D721Med (cell line): ENCODE data around the gene SHH.
A peak's percentile ranks its signal among the peaks of the same experiment; 100 is the strongest.
"Not testable (repeated sequence)": the region's sequence is repeated elsewhere in the genome, so short reads cannot be mapped to it uniquely, and the experiment has no call there.

Experiments used
- DNase-seq: peaks from one replicate; pipeline ENCODE4 v3.0.0; 2011; ENCODE audit warnings: low spot score; ENCODE audit not compliant: insufficient read length
- FAIRE-seq: peaks from 2 replicates; lab custom pipeline; 2011; peaks lifted over from hg19 to GRCh38; lab: Jason Lieb, UNC
- TF ChIP-seq, protein P1 (sequence below): IDR thresholded peaks from 2 replicates; pipeline ENCODE4 v1.5.1; 2012; ENCODE audit warnings: mild to moderate bottlenecking, control low read depth; ENCODE audit not compliant: insufficient read depth; ENCODE audit errors: missing control alignments

SHH gene

DNA sequence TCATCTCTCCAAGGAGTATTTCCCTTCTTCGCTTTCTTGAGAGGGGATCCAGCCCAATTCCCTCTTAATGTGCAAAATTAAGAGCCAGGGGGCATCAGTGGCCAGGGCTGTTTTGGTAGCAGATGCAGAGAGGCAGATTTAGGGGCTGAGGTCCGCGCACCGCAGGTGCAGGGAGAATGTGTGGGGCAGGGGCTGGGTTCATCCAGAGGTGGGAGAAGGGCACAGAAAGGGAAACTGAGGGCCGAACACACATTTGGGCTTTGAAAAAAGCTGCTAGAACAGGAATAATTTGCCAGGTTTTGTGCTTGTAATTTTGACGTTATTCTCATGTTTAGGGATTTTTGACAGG, 6.5 kb upstream of the SHH start:
- TF ChIP-seq, protein P1, sequence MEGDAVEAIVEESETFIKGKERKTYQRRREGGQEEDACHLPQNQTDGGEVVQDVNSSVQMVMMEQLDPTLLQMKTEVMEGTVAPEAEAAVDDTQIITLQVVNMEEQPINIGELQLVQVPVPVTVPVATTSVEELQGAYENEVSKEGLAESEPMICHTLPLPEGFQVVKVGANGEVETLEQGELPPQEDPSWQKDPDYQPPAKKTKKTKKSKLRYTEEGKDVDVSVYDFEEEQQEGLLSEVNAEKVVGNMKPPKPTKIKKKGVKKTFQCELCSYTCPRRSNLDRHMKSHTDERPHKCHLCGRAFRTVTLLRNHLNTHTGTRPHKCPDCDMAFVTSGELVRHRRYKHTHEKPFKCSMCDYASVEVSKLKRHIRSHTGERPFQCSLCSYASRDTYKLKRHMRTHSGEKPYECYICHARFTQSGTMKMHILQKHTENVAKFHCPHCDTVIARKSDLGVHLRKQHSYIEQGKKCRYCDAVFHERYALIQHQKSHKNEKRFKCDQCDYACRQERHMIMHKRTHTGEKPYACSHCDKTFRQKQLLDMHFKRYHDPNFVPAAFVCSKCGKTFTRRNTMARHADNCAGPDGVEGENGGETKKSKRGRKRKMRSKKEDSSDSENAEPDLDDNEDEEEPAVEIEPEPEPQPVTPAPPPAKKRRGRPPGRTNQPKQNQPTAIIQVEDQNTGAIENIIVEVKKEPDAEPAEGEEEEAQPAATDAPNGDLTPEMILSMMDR: no peak
- DNase-seq: no peak
- no peak for FAIRE-seq

DNA sequence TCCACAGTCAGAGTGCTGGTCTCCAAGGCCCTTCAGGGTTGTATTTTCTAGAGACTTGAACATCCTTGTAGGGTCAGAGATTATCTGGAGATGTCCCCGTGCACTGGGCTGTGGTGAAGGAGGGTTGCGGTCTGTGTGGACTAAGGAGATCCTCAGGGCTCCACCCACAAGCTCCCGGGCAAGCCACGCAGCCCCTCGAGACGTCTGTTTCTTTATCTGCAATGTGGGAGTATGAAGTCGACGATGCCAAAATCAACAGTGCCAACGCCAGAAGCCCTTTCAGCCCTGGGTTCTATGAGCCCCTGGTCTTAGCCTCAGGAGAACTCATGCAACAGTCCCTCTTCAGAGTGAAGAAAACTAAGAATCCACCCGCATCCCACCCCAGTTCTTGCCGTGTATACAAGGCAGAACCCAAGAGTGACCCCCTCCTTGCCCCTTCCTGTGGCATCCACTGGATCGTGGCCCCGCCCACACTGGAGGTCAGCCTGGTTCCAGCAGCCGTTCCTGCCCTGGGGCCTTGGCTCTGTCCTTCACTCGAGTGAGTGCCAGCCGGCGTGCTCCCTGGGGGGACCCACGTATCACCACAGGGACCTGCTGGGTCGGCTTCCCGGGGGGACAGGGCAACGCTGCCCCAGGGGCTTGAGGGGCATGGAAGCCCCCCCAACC, 6.0 kb upstream of the SHH start:
- DNase-seq (no peak), FAIRE-seq (no peak)
- TF ChIP-seq, protein P1: no peak

DNA sequence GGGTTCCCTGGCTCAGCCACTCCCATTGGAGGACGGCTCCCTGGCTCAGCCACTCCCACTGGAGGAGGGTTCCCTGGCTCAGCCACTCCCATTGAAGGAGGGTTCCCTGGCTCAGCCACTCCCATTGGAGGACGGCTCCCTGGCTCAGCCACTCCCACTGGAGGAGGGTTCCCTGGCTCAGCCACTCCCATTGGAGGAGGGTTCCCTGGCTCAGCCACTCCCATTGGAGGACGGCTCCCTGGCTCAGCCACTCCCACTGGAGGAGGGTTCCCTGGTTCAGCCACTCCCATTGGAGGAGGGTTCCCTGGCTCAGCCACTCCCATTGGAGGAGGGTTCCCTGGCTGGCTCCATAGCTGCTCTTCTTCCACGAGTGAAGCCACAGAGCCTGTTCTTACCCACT, 5.3 kb upstream of the SHH start:
- FAIRE-seq, DNase-seq: not testable (repeated sequence)

DNA sequence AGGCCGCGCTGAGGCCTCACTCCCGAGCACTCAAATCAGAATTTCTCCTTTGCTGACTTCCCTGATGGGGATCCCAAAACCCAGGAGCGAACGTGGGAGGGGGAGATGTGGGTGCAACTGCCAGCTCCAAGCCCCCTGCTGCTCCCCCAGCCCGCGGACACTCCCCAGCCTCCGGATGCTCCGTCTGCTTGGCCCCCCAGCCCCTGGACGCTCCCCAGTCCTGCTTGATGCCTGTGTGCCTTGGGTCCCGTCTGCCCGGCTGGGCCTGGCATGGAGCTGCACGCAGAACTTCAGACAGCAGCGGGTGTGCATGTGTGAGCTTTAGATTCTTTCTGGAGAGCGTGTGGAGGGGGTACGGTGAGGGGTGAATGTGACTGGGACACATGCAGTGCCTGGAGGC, 4.7 kb upstream of the SHH start:
- no peak for FAIRE-seq
- TF ChIP-seq, protein P1: no peak
- DNase-seq: no peak

DNA sequence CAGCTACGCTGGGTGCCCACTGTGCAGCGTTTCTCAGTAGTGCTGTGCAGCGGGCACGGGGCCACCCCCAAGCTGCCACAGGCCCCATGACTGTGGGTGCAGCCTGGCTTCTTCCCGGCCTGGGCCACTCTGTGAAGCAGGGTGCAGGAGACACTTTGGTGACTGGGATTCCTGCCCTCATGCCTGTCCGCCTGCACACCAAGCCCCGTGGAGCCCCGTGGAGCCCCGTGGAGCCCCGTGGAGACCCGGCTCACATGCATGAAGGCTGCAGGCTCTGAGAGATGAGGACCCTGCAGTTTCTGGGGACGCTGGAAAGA, 3.9 kb upstream of the SHH start:
- TF ChIP-seq, protein P1: no peak
- DNase-seq (no peak), FAIRE-seq (no peak)

DNA sequence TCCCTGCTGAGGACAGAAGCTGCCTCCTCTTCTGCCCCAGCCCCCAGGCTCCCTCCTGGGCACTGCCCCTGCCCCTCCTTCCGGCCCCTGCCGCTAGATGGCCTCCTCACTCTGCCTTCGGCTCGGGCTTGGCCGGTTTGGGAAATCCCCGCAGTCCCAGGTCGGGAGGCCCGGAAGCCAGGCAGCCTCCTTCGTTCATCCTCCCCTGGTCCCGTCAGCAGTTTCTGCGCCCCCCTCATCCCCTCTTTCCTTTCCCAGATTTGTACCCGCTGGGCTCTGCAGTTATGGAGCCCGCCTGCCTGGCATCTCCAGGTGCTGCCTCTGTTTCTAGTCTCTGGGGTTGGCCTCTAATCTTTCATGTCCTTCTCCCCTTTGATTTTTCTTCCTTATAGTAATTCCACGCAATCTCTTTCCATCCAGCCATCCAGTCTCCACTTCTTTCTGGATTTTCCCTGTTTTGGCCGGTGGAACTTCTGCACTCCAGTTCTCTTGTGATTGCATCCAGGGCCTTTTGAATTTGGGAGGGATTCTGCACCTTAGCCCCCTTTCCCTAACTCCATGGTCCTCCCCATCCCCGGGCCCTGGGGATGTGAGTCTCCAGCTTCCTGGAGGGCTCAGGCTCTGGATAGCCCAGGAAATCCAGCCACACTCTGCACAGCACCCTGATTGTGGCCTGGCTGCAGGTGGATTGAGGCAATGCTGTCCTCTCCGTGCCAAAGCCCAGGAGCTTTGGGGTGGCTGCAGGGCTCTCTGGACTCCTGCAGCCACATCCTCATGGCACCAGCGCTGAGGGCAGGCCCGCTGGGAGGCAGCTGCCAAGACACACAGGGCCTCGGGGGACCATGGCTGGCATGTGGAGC, 3.3 kb upstream of the SHH start:
- FAIRE-seq: no peak
- DNase-seq: no peak
- TF ChIP-seq, protein P1: peak; percentile 65

DNA sequence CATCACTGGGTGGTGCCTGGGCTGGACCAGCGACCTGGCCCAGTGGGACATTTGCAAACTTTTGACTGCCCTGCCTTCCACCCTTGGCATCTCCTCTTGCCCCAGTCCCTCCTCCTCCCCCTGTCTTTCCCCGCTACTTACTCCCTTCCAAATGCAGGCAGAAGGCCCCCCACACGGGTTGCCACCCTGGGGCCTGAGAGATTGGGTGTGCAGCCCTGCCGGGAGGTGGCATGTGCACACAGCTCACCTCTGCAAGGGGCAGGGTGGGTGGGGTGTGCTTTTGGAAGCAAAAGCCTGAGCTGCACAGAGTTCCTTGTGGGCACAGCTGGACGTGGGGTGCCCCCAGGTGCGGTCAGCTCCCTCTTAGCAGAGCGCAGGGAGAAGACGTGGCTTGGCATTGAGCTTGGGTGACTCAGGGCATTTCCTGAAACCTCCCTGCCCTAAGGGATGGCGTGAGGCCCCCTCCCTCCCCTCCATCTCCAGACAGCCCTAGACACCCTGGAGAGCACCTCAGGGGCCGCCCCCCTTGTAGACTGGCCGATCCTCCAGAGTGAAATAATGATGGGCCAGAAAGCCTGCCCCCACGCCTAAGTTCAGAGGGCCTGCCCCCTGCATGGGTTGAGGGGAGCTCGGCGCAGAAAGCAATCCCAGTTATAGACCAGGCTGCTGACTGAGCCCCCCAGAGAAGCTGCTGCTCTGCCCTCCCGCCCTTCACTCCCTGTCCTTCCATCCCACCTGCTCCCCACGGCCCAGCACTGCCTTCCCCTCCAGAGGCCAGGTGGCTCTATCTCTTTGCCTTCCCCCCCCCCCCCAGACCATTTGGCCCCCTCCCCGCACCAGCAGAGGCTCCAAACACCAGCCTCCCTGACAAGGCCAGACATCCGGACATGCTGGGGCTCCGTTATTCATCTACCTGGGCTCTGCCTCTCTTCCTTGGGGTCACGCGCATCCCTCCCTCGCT, 2.3 kb upstream of the SHH start:
- DNase-seq (no peak), FAIRE-seq (no peak)
- TF ChIP-seq, protein P1: no peak
